ENCODE results near the gene KIAA0319L.
"Not testable (repeated sequence)": the region's sequence is repeated elsewhere in the genome, so short reads cannot be mapped to it uniquely, and the experiment has no call there.

KIAA0319L gene

GRCh38 chr1:35557118-35557610, at the start of gene KIAA0319L:
KIAA0319L (minus strand) TSS chr1:35557403; CDS start chr1:35554491, 2,912 bp downstream.
- DNase-seq, result no peak

GRCh38 chr1:35605867-35606182, 48.6 kb upstream of the KIAA0319L start:
- DNase-seq, result no peak

- no peak for DNase-seq
Measured at GRCh38 chr1:35605071-35605866, 48.1 kb upstream of the KIAA0319L start.

- no peak for DNase-seq
Measured at GRCh38 chr1:35603941-35604340, 46.7 kb upstream of the KIAA0319L start.

- DNase-seq, result no peak
Measured at GRCh38 chr1:35603468-35603867, 46.3 kb upstream of the KIAA0319L start.

GRCh38 chr1:35600593-35600992, 43.4 kb upstream of the KIAA0319L start:
- DNase-seq, result no peak

- no peak for DNase-seq
Measured at GRCh38 chr1:35599411-35599810, 42.2 kb upstream of the KIAA0319L start.

GRCh38 chr1:35598895-35599294, 41.7 kb upstream of the KIAA0319L start:
- DNase-seq, result no peak

- DNase-seq, result no peak
Measured at GRCh38 chr1:35597870-35598269, 40.7 kb upstream of the KIAA0319L start.

- no peak for DNase-seq
Measured at GRCh38 chr1:35595684-35596083, 38.5 kb upstream of the KIAA0319L start.

GRCh38 chr1:35594005-35594760, 37.0 kb upstream of the KIAA0319L start:
- DNase-seq, result no peak

GRCh38 chr1:35592991-35593769, 36.0 kb upstream of the KIAA0319L start:
- no peak for DNase-seq

GRCh38 chr1:35591211-35591610, 34.0 kb upstream of the KIAA0319L start:
- DNase-seq, result no peak

GRCh38 chr1:35590476-35591040, 33.4 kb upstream of the KIAA0319L start:
- DNase-seq, result no peak

- DNase-seq, result no peak
Measured at GRCh38 chr1:35589516-35590427, 32.6 kb upstream of the KIAA0319L start.

- DNase-seq, result no peak
Measured at GRCh38 chr1:35588197-35588910, 31.2 kb upstream of the KIAA0319L start.

GRCh38 chr1:35587736-35588135, 30.5 kb upstream of the KIAA0319L start:
- no peak for DNase-seq

GRCh38 chr1:35586808-35587207, 29.6 kb upstream of the KIAA0319L start:
- no peak for DNase-seq

GRCh38 chr1:35585805-35586204, 28.6 kb upstream of the KIAA0319L start:
- not testable (repeated sequence) for DNase-seq

- no peak for DNase-seq
Measured at GRCh38 chr1:35585281-35585680, 28.1 kb upstream of the KIAA0319L start.

GRCh38 chr1:35581621-35582020, 24.4 kb upstream of the KIAA0319L start:
- not testable (repeated sequence) for DNase-seq

Data from stimulated activated CD8-positive, alpha-beta memory T cell treated with anti-CD3 and anti-CD28 coated beads, Interleukin-4, amount 100 ng/mL, for 48 hours (primary cell).